Lower lobe of right lung (tissue), 2 donors: ENCODE measurements around the gene ZCCHC14. TPM values are rescaled to one million over a fixed set of nuclear protein-coding genes. Genes with fewer than 3 reads are reported as not detected.

Experiments
- ATAC-seq, 2 donors: fragments of 200-7000 bp; cut with Tn5 transposase; one replicate each; pipeline ENCODE4 v1.9.1; 2020 to 2022; ENCODE audit warnings: mild to moderate bottlenecking in 2 of 2, moderate library complexity in 2 of 2
- DNase-seq: peaks from one replicate; pipeline ENCODE4 v3.0.0-alpha.2; 2020
- H3K27ac ChIP-seq: fragments of 200-600 bp; one replicate; pipeline ENCODE4 v1.8.0; 2022
- H3K27me3 ChIP-seq: fragments of 200-600 bp; one replicate; pipeline ENCODE4 v1.8.0; 2022; ENCODE audit warnings: low read depth
- H3K36me3 ChIP-seq: fragments of 200-600 bp; one replicate; pipeline ENCODE4 v1.8.0; 2022; ENCODE audit warnings: mild to moderate bottlenecking
- H3K4me1 ChIP-seq: fragments of 200-600 bp; one replicate; pipeline ENCODE4 v1.8.0; 2022
- H3K4me3 ChIP-seq: fragments of 200-600 bp; one replicate; pipeline ENCODE4 v1.8.0; 2022; ENCODE audit warnings: mild to moderate bottlenecking
- H3K9me3 ChIP-seq: fragments of 200-600 bp; one replicate; pipeline ENCODE4 v1.8.0; 2022
- CTCF ChIP-seq: fragments of 200-600 bp; IDR thresholded peaks from one replicate; pipeline ENCODE4 v1.8.0; 2022; ENCODE audit warnings: antibody characterized with exemption, mild to moderate bottlenecking
- intact Hi-C: fragments of 100-400 bp; cut with DNase I; formaldehyde crosslinking; loops from one replicate; pipeline ENCODE4 v1.11.0; 2022
- total RNA-seq: library from RNA; stranded (reverse); fragmentation: NEBNext Ultra II Directional; extraction: Animal tissue kit (Norgen Biotek cat#: 25700); gene quantifications from one replicate; pipeline ENCODE4 v1.2.1, GENCODE V29; 2021
- donor health status: DM: no; HTN: yes; CAD: no; lungs with severe emphysema.

ZCCHC14 gene
- total RNA-seq, 1 donor from 2014 or later, result 23.9 TPM

- peak; percentile 15 for DNase-seq
- Histone ChIP-seq H3K4me1 (peaks cover 44% of the 10 kb centered on the region), H3K36me3 (no peaks in the 10 kb centered on the region), H3K9me3 (no peaks in the 10 kb centered on the region), H3K4me3 (no peak overlapping the region), H3K27me3 (no peaks in the 10 kb centered on the region), H3K27ac (no peak overlapping the region)
- no peak for TF ChIP-seq CTCF
- ATAC-seq, result no peak
- intact Hi-C loops, result no loop called here
These were observed 124.6 kb downstream of the ZCCHC14 start for GRCh38 chr16:87368029-87368770.

- Histone ChIP-seq H3K27ac (no peak overlapping the region), H3K4me3 (no peak overlapping the region), H3K36me3 (no peaks in the 10 kb centered on the region), H3K27me3 (no peaks in the 10 kb centered on the region), H3K4me1 (peaks cover 50% of the 10 kb centered on the region), H3K9me3 (no peaks in the 10 kb centered on the region)
- no peak for ATAC-seq
- no peak for TF ChIP-seq CTCF
- no peak for DNase-seq
- intact Hi-C loops, result no loop called here
These were observed 125.3 kb downstream of the ZCCHC14 start for GRCh38 chr16:87367529-87367928.

DNA sequence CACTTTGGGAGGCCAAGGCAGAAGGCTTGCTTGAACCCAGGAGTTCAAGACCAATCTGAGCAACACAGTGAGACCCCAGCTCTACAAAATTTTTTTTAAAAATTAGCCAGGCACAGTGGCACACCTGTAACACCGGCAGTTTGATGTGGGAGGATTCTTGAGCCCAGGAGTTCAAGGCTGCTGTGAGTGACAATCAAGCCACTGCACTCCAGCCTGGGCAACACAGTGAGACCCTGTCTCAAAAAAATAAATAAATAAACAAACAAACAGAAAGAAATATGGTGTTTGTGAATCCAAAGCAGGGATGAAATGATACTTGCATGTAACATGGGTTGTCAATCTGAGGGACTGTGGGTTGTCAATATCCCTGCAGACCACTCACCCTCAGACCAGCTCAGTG lies 125.9 kb downstream of the ZCCHC14 start:
- DNase-seq (no peak), ATAC-seq (no peak)
- H3K4me3 ChIP-seq, result no peak overlapping the region
- no peak for TF ChIP-seq CTCF
- no peaks in the 10 kb centered on the region for H3K27me3 ChIP-seq
- intact Hi-C loops, result no loop called here
- H3K9me3 ChIP-seq, result no peaks in the 10 kb centered on the region
- no peak overlapping the region for H3K27ac ChIP-seq
- peaks cover 51% of the 10 kb centered on the region for H3K4me1 ChIP-seq
- peaks cover 5% of the 10 kb centered on the region for H3K36me3 ChIP-seq

DNA sequence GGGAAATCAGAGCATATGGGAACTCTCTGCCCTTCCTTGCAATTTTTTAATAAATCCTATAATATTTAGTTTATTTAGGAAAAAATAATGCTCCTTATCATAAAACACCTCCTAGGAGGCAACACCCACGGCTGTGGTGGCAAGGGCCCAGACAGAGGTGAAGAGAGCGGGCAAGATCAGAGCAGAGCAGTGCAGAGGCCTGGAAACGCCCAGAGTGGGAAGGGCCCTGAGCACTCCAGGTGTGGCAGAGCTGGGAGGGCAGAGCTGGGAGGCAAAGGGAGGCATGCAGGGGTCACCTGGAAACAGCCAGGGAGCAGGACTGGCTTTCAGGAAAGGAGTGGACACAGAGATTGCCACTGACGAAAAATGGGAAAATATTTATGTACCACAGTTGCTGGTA lies 126.5 kb downstream of the ZCCHC14 start:
- no peak overlapping the region for H3K27ac ChIP-seq
- H3K27me3 ChIP-seq, result no peaks in the 10 kb centered on the region
- intact Hi-C loops, result no loop called here
- no peak overlapping the region for H3K4me3 ChIP-seq
- ATAC-seq, result no peak
- H3K4me1 ChIP-seq, result peaks cover 51% of the 10 kb centered on the region
- no peak for TF ChIP-seq CTCF
- no peaks in the 10 kb centered on the region for H3K9me3 ChIP-seq
- DNase-seq, result peak; percentile 30
- peaks cover 11% of the 10 kb centered on the region for H3K36me3 ChIP-seq

DNA sequence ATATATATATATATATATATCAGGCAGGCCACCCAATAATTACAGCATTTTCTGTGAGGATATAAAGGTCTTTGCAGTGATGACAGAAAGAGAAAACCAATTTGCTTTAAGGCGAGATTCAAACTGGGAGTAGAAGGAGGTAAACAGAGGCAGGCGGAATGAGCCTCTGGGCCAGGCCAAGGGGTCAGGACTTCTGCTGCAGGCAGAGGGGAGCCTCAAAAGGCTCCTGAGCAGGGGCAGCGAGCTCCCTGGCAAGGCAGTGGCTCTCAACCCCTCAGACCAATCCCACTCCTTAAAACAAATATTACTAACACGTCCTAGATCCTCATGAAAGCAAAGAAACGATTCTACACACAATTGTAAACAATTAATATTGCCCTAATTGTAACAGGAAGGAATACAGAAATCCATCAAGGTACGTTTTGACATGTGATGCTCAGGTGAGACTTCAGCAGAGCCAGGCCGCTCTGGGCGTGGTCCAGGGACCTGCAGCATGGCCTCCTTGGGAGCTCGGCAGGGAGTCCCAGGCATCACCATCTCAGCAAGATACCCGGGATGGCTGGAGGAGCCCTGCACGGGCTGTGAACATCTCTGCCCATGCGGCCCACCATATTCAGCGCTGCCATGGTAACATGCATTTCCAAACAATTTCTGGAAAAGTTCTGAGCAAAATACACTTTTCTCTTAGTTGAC lies 127.7 kb downstream of the ZCCHC14 start:
- ATAC-seq (no peak), DNase-seq (peak; percentile 41)
- no peak overlapping the region for H3K27ac ChIP-seq
- no peaks in the 10 kb centered on the region for H3K9me3 ChIP-seq
- no peak overlapping the region for H3K4me3 ChIP-seq
- peaks cover 48% of the 10 kb centered on the region for H3K4me1 ChIP-seq
- no peaks in the 10 kb centered on the region for H3K27me3 ChIP-seq
- intact Hi-C loops, result no loop called here
- TF ChIP-seq CTCF, result no peak
- peaks cover 14% of the 10 kb centered on the region for H3K36me3 ChIP-seq
